ENCODE data around the gene TFPI2.
"Not testable (repeated sequence)": the region's sequence is repeated elsewhere in the genome, so short reads cannot be mapped to it uniquely, and the experiment has no call there.

The TFPI2 gene

GRCh38 chr7:93911242-93911641 lies 20.7 kb upstream of the TFPI2 start:
- in situ Hi-C loops (cut with MboI; ENCODE audit: low pct_unique_long_range_greater_than_20kb, low sequenced_read_pairs); DNase-seq: not testable (repeated sequence)

- no peak for DNase-seq
- in situ Hi-C loops (cut with MboI; ENCODE audit: low pct_unique_long_range_greater_than_20kb, low sequenced_read_pairs): no loop called here
Measured at GRCh38 chr7:93910076-93910994, 19.8 kb upstream of the TFPI2 start.

- in situ Hi-C loops (cut with MboI; ENCODE audit: low pct_unique_long_range_greater_than_20kb, low sequenced_read_pairs): no loop called here
- DNase-seq: no peak
Measured at GRCh38 chr7:93906267-93906666, 15.7 kb upstream of the TFPI2 start, which contains the start of gene GNGT1. Gene GNGT1, plus strand, starts transcription at chr7:93906567. Its CDS starts 180 bp downstream, at chr7:93906747.

GRCh38 chr7:93902777-93903423 lies 12.3 kb upstream of the TFPI2 start:
- in situ Hi-C loops (cut with MboI; ENCODE audit: low pct_unique_long_range_greater_than_20kb, low sequenced_read_pairs): no loop called here
- peak; percentile 18 for DNase-seq

- DNase-seq: no peak
- in situ Hi-C loops (cut with MboI; ENCODE audit: low pct_unique_long_range_greater_than_20kb, low sequenced_read_pairs): no loop called here
Measured at GRCh38 chr7:93897680-93898079, 7.1 kb upstream of the TFPI2 start.

GRCh38 chr7:93895859-93896600 lies 5.5 kb upstream of the TFPI2 start:
- in situ Hi-C loops (cut with MboI; ENCODE audit: low pct_unique_long_range_greater_than_20kb, low sequenced_read_pairs): no loop called here
- DNase-seq: no peak

GRCh38 chr7:93894966-93895640 lies 4.5 kb upstream of the TFPI2 start:
- DNase-seq: no peak
- in situ Hi-C loops (cut with MboI; ENCODE audit: low pct_unique_long_range_greater_than_20kb, low sequenced_read_pairs): no loop called here

- in situ Hi-C loops (cut with MboI; ENCODE audit: low pct_unique_long_range_greater_than_20kb, low sequenced_read_pairs): no loop called here
- no peak for DNase-seq
Measured at GRCh38 chr7:93894426-93894825, 3.9 kb upstream of the TFPI2 start.

GRCh38 chr7:93890041-93890463 lies 501 bp downstream of the TFPI2 start:
- in situ Hi-C loops (cut with MboI; ENCODE audit: low pct_unique_long_range_greater_than_20kb, low sequenced_read_pairs): no loop called here
- DNase-seq: no peak

- in situ Hi-C loops (cut with MboI; ENCODE audit: low pct_unique_long_range_greater_than_20kb, low sequenced_read_pairs): no loop called here
- no peak for DNase-seq
Measured at GRCh38 chr7:93889261-93889660, 1.3 kb downstream of the TFPI2 start.

GRCh38 chr7:93884541-93884940 lies 6.0 kb downstream of the TFPI2 start:
- in situ Hi-C loops (cut with MboI; ENCODE audit: low pct_unique_long_range_greater_than_20kb, low sequenced_read_pairs): no loop called here
- DNase-seq: no peak

GRCh38 chr7:93883917-93884345 lies 6.6 kb downstream of the TFPI2 start:
- no peak for DNase-seq
- in situ Hi-C loops (cut with MboI; ENCODE audit: low pct_unique_long_range_greater_than_20kb, low sequenced_read_pairs): no loop called here

GRCh38 chr7:93883078-93883916 lies 7.3 kb downstream of the TFPI2 start:
- in situ Hi-C loops (cut with MboI; ENCODE audit: low pct_unique_long_range_greater_than_20kb, low sequenced_read_pairs): no loop called here
- DNase-seq: no peak

GRCh38 chr7:93882468-93882867 lies 8.1 kb downstream of the TFPI2 start:
- no peak for DNase-seq
- in situ Hi-C loops (cut with MboI; ENCODE audit: low pct_unique_long_range_greater_than_20kb, low sequenced_read_pairs): no loop called here

- DNase-seq: no peak
- in situ Hi-C loops (cut with MboI; ENCODE audit: low pct_unique_long_range_greater_than_20kb, low sequenced_read_pairs): no loop called here
Measured at GRCh38 chr7:93879356-93879755, 11.2 kb downstream of the TFPI2 start.

GRCh38 chr7:93877742-93878141 lies 12.8 kb downstream of the TFPI2 start:
- in situ Hi-C loops (cut with MboI; ENCODE audit: low pct_unique_long_range_greater_than_20kb, low sequenced_read_pairs): no loop called here
- DNase-seq: no peak

GRCh38 chr7:93873998-93874574 lies 16.5 kb downstream of the TFPI2 start:
- in situ Hi-C loops (cut with MboI; ENCODE audit: low pct_unique_long_range_greater_than_20kb, low sequenced_read_pairs): no loop called here
- DNase-seq: no peak

- DNase-seq: no peak
- in situ Hi-C loops (cut with MboI; ENCODE audit: low pct_unique_long_range_greater_than_20kb, low sequenced_read_pairs): no loop called here
Measured at GRCh38 chr7:93866886-93867285, 23.7 kb downstream of the TFPI2 start.
